GM12891 (cell line): ENCODE results near the gene CBX1.
A peak's percentile ranks its signal among the peaks of the same experiment; 100 is the strongest.
"Not testable (repeated sequence)": the region's sequence is repeated elsewhere in the genome, so short reads cannot be mapped to it uniquely, and the experiment has no call there.

ENCODE experiments used
- DNase-seq: peaks from one replicate; pipeline ENCODE4 v3.0.0; 2011; ENCODE audit warnings: low spot score; ENCODE audit not compliant: insufficient read length
- FAIRE-seq: peaks from 2 replicates; lab custom pipeline; 2011; peaks lifted over from hg19 to GRCh38; lab: Jason Lieb, UNC
- PAX5 ChIP-seq: IDR thresholded peaks from 2 replicates; pipeline ENCODE4 v1.6.1; 2011; ENCODE audit warnings: low read length, moderate library complexity, mild to moderate bottlenecking; ENCODE audit not compliant: insufficient read depth, severe bottlenecking
- POLR2A ChIP-seq: IDR thresholded peaks from 2 replicates; pipeline ENCODE4 v1.6.1; 2011; ENCODE audit warnings: low read depth, low read length, control low read depth
- POLR2AphosphoS5 ChIP-seq: IDR thresholded peaks from 2 replicates; pipeline ENCODE4 v1.6.1; 2011; ENCODE audit warnings: low read depth, low read length, control low read depth
- POU2F2 ChIP-seq: IDR thresholded peaks from 2 replicates; pipeline ENCODE4 v1.6.1; 2011; ENCODE audit warnings: low read depth, mild to moderate bottlenecking, control low read depth, low read length, moderate library complexity
- SPI1 ChIP-seq: IDR thresholded peaks from 2 replicates; pipeline ENCODE4 v1.6.1; 2011; ENCODE audit warnings: low read depth, low read length, control low read depth
- TAF1 ChIP-seq: IDR thresholded peaks from 2 replicates; pipeline ENCODE4 v1.6.1; 2011; ENCODE audit warnings: low read depth, low read length, control low read depth

CBX1 gene

GRCh38 chr17:48047741-48048383 lies 53.4 kb downstream of the CBX1 start, which contains the start of gene NFE2L1:
NFE2L1 (plus strand) TSS chr17:48048359; CDS start chr17:48051119, 2,760 bp downstream.
- TF ChIP-seq PAX5 (no peak), POLR2A (peak; percentile 87), SPI1 (peak; percentile 62; the same call in 1 of the 2 replicates), TAF1 (peak; percentile 31; the same call in 1 of the 2 replicates), POU2F2 (no peak), POLR2AphosphoS5 (peak; percentile 94)
- DNase-seq (peak; percentile 89), FAIRE-seq (peak; percentile 97)

- TF ChIP-seq POU2F2, result no peak
- peak; percentile 26 for TF ChIP-seq PAX5
- FAIRE-seq, result no peak
- no peak for DNase-seq
These were observed 54.1 kb downstream of the CBX1 start for GRCh38 chr17:48047113-48047740.

DNA sequence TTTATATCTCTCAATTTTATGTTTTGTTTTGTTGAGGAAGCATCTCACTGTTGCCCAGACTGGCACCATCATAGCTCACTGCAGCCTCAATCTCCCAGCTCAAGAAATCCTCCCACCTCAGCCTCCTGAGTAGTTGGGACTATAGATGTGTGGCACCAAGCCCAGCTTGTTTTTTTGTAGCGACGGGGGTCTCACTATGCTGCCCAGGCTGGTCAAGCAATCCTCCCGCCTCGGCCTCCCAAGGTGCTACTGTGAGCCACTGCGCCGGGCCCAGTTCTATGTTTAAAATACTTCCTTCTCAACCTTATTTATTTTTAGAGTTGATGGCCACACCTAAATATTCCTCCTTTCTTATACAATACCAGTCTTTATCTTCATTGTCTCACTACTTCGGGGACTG lies 55.0 kb downstream of the CBX1 start:
- TF ChIP-seq PAX5, result no peak
- FAIRE-seq (no peak), DNase-seq (no peak)

- DNase-seq (no peak), FAIRE-seq (no peak)
- no peak for TF ChIP-seq SPI1
- TF ChIP-seq POU2F2, result no peak
- TF ChIP-seq POLR2A, result no peak
- no peak for TF ChIP-seq TAF1
- TF ChIP-seq POLR2AphosphoS5, result no peak
- TF ChIP-seq PAX5, result no peak
These were observed 55.8 kb downstream of the CBX1 start for GRCh38 chr17:48045316-48046001.

GRCh38 chr17:48044851-48045250 lies 56.4 kb downstream of the CBX1 start:
- FAIRE-seq, result no peak
- TF ChIP-seq TAF1 (no peak), POU2F2 (no peak)
- no peak for DNase-seq

DNA sequence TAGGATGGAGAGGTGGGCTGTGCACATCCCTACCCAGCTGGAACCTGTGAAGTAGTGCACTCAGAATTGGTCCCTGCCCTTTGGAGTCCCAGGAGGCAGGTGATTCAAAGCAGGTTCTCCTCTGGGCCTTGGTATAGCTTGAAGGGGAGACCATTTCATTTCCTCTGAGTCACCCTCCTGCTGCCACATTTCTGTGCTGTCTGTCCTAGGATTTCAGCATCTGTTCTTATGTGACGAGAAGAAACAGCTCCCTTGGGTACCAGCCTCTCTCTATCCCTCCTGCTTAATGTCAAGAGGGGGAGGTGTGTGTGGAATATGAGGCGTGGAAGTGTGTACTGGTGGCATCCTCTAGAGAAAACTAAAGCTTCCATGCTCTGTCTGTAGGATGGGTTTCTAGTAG lies 58.1 kb downstream of the CBX1 start:
- FAIRE-seq, result no peak
- no peak for DNase-seq
- no peak for TF ChIP-seq POLR2A
- no peak for TF ChIP-seq SPI1

DNA sequence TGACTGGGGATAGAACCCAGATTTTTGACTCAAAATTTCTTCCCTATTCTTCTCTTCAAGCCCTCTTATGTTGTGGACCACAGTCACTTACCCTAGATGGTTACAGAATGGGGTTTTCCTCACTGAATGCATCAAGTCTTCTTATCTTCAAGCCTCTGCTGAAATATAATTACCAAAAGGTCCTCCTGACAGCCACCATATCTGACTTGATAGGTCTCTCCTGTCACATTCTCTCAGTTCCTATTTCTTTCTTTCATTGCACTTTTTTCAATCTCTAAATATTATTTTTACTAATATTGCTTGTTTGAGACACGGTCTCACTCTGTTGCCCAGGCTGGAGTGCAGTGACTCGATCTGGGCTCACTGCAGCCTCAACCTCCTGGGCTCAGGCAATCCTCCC lies 62.6 kb downstream of the CBX1 start:
- DNase-seq (no peak), FAIRE-seq (no peak)
- TF ChIP-seq POLR2AphosphoS5, result no peak
- no peak for TF ChIP-seq PAX5
- peak; percentile 58 for TF ChIP-seq SPI1
- no peak for TF ChIP-seq POLR2A
- TF ChIP-seq POU2F2, result no peak

- no peak for FAIRE-seq
- no peak for TF ChIP-seq TAF1
- no peak for TF ChIP-seq POLR2A
- TF ChIP-seq POU2F2, result no peak
- TF ChIP-seq POLR2AphosphoS5, result no peak
- TF ChIP-seq SPI1, result no peak
- no peak for TF ChIP-seq PAX5
- DNase-seq, result no peak
These were observed 63.4 kb downstream of the CBX1 start for GRCh38 chr17:48037838-48038323.

DNA sequence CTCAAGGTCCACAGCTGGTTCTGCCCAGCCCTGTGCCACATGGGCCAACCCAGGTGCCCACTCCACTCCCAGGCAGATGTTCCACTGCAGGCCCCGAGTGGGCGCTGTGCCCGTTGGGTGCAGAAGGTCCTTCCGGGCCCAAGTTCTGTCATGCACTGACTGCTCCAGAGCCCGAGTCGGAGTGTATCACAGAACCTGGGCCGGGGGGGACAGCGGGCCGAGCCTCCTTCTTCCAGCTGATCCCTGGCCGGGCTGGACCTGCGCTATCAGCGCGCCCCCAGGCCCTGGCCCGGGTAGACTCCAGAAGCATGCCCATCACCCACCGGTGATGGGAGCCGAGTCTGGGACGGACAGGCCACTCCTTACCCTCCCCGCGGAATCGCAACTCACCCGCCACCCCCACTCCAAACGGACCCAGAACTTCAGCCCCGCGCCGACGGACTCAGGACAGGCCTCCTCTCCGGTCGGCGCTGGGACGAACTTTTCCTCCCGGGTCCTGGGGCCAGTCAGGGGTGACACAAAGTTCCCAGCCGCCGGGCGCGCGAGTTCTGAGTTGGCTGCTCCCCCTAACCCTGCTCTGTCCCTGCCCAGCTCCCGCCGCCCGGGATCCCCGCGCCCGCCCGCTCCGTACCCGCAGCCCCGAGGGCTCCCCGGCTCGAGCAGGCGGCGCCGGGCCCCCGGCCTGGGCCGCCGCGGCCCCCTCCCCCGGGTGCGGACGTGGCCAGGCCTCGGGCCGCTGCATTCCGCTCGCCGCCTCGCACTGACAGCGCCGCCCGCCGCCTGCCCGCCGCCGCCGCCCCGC lies 64.0 kb downstream of the CBX1 start, which contains the start of gene COPZ2:
Gene COPZ2 (minus strand): TSS at position 762 of the 802 bp plus-strand sequence. CDS start 20 bp downstream, at position 742.
- FAIRE-seq, result peak; percentile 80
- DNase-seq, result peak; percentile 47
- TF ChIP-seq POLR2A (no peak), TAF1 (no peak), SPI1 (no peak)

DNA sequence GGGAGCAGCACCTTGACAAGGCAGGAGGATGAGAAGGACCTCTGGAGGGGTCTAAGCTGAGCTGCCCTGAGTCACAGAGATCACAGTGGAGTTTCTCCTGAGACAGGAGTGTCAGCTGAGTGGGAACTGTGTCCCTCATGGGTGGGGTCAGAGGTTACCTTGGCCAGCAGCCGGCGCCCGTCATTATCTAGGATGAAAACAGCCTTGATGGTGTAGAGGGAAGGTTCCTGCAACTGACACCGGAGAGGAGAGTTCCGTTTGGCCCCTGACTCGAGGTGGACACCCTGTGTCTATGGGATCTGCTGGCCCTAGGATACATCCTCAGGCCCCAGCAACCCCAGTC lies 64.6 kb downstream of the CBX1 start:
- no peak for TF ChIP-seq TAF1
- no peak for TF ChIP-seq PAX5
- no peak for TF ChIP-seq POLR2A
- no peak for TF ChIP-seq SPI1
- no peak for TF ChIP-seq POU2F2
- TF ChIP-seq POLR2AphosphoS5, result no peak
- no peak for FAIRE-seq
- no peak for DNase-seq

- not testable (repeated sequence) for FAIRE-seq, DNase-seq
These were observed 66.5 kb downstream of the CBX1 start for GRCh38 chr17:48034734-48035133.
